Heart right ventricle (tissue), 16 donors: ENCODE measurements around the gene NDUFB8. TPM values are rescaled to one million over a fixed set of nuclear protein-coding genes. Genes with fewer than 3 reads are reported as not detected.

Source experiments
- ATAC-seq, 8 donors: fragments of 200-7000 bp; cut with Tn5 transposase; one replicate each; pipeline ENCODE4 v1.9.1; 2020; ENCODE audit warnings: mild to moderate bottlenecking in 8 of 8, moderate library complexity in 8 of 8, moderate number of reproducible peaks in 1 of 8
- DNase-seq, 2 donors: peaks; one replicate each; pipeline ENCODE4 v3.0.0-alpha.2; 2020
- H3K27ac ChIP-seq, 10 donors: fragments of 200-600 bp; sonication (generic) in 2 of 10; one replicate each; pipeline versions ENCODE4 v1.5.0 to v1.8.0; 2020 to 2022; ENCODE audit warnings: mild to moderate bottlenecking in 3 of 10
- H3K27me3 ChIP-seq, 7 donors: fragments of 200-600 bp; one replicate each; pipeline ENCODE4 v1.8.0; 2021 to 2022; ENCODE audit warnings: mild to moderate bottlenecking in 2 of 7
- H3K36me3 ChIP-seq, 9 donors: fragments of 200-600 bp; sonication (generic) in 1 of 9; one replicate each; pipeline versions ENCODE4 v1.5.0 to v1.8.0; 2020 to 2022; ENCODE audit warnings: mild to moderate bottlenecking in 2 of 9
- H3K4me1 ChIP-seq, 9 donors: fragments of 200-600 bp; sonication (generic) in 1 of 9; one replicate each; pipeline versions ENCODE4 v1.5.0 to v1.8.0; 2020 to 2022; ENCODE audit warnings: mild to moderate bottlenecking in 4 of 9
- H3K4me3 ChIP-seq, 10 donors: fragments of 200-600 bp; sonication (generic) in 2 of 10; one replicate each; pipeline versions ENCODE4 v1.5.0 to v1.8.0; 2020 to 2022; ENCODE audit warnings: mild to moderate bottlenecking in 7 of 10, moderate library complexity in 2 of 10
- H3K9me3 ChIP-seq, 11 donors: fragments of 200-600 bp in 10 of 11; sonication (generic) in 2 of 11; one replicate each; pipeline versions ENCODE4 v1.5.0 to v1.8.0; 2013 to 2022; ENCODE audit warnings: mild to moderate bottlenecking in 2 of 11, control low read depth in 1 of 11, moderate library complexity in 1 of 11
- WGBS, 2 donors: extraction: QIAGEN DNeasy Blood & Tissue Kit; methylation state at CpG; one replicate each; pipeline ENCODE4 v1.1.7; 2013; ENCODE audit warnings: inconsistent platforms in 1 of 2; 5-methylcytosine and 5-hydroxymethylcytosine counted together
- intact Hi-C, 10 donors: fragments of 100-400 bp; cut with DNase I; formaldehyde crosslinking; loops; one replicate each; pipeline versions ENCODE4 v1.11.1 to v1.14.2; 2022
- polyA plus RNA-seq, 2 donors: library from polyadenylated mRNA; stranded (reverse); fragments of 200-250 nt; gene quantifications; one replicate each; pipeline ENCODE4 v1.2.3, GENCODE V29; 2013
- total RNA-seq, 10 donors: library from RNA; stranded (reverse); fragmentation: NEBNext Ultra II Directional in 3 of 10; extraction: Animal tissue kit (Norgen Biotek cat#: 25700) in 3 of 10; gene quantifications; one replicate each; pipeline versions ENCODE4 v1.2.1 to v1.2.4, GENCODE V29; 2021 to 2023
- TF ChIP-seq, protein P1 (sequence below), 9 donors: fragments of 200-600 bp; sonication (generic) in 2 of 9; IDR thresholded peaks; one replicate each; pipeline versions ENCODE4 v1.5.0 to v1.8.0; 2021 to 2022; ENCODE audit warnings: antibody characterized with exemption in 9 of 9, mild to moderate bottlenecking in 5 of 9, moderate library complexity in 1 of 9
- donor health status: Arrhythmogenic right ventricular cardiomyopathy.
- donor health status: ischemic (EF 13 %, LVEDD 7.1; RV severe dilation, severe dysfunction).
- donor health status: healthy with polysubstance abuse.
- donor health status: DM: no; HTN: yes; CAD: no.
- donor health status: DM: no; HTN: no; CAD: no.
- donor health status: ischemic (EF 25% LVEDD 6.9; RV normal size, moderate dysfunction).
- donor health status: ischemic (EF 25% LVEDD 5.7; RV mildly dilated, moderate dysfunction).
- donor health status: healthy.
- donor health status: DM: yes; HTN: yes; CAD: no.
- donor health status: Ischemic cardiomyopathy.
- donor health status: ischemic (EF 35%, LVEDD 5.7; RV mildly dilated, moderate dysfunction).
- donor health status: nonischemic (EF 11% LVEDD 7.7; RV severe dilation, severe dysfunction).
- donor health status: DM: yes; HTN: yes; CAD: no.
- donor health status: PGD.
- donor health status: ischemic (EF 29% LVEDD 5.4; RV normal size, mild dysfunction).
- donor health status: nonischemic (EF 23%, LVEDD 6.1; RV moderate dilation, normal function).

NDUFB8 gene
- total and polyA plus RNA-seq, 12 donors = 321 to 915 (median 435) TPM

DNA sequence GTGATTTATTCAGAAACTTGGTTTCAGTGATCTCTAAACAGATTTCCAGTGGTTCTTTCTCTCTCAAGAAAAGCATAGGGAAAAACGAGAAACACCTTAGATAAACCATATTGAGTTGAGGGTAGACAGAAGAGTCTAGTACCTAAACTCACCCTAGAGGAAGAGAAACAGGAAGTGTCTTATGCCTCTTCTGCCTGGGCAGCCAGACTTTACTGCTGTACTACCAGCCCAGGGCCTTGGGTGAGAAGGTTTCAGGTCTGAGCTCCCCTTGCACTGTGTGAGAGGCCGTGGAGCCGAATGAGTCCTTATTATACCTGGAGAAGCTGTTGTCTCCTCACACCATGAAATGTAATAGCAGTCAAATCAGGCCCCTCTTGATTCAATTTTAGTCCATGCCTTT, 24.3 kb upstream of the NDUFB8 start:
- Histone ChIP-seq H3K4me3 (no peak overlapping the region), H3K9me3 (no peaks in the 10 kb centered on the region), H3K4me1 (no peaks in the 10 kb centered on the region), H3K27ac (no peak overlapping the region), H3K36me3 (peaks cover 0 to 83% (median 0%) of the 10 kb centered on the region in 9 donors), H3K27me3 (no peaks in the 10 kb centered on the region)
- 96 to 99% methylated on average over 3 of the region's 3 CpGs for WGBS, 2 donors
- ATAC-seq = no peak
- TF ChIP-seq, protein P1, sequence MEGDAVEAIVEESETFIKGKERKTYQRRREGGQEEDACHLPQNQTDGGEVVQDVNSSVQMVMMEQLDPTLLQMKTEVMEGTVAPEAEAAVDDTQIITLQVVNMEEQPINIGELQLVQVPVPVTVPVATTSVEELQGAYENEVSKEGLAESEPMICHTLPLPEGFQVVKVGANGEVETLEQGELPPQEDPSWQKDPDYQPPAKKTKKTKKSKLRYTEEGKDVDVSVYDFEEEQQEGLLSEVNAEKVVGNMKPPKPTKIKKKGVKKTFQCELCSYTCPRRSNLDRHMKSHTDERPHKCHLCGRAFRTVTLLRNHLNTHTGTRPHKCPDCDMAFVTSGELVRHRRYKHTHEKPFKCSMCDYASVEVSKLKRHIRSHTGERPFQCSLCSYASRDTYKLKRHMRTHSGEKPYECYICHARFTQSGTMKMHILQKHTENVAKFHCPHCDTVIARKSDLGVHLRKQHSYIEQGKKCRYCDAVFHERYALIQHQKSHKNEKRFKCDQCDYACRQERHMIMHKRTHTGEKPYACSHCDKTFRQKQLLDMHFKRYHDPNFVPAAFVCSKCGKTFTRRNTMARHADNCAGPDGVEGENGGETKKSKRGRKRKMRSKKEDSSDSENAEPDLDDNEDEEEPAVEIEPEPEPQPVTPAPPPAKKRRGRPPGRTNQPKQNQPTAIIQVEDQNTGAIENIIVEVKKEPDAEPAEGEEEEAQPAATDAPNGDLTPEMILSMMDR (IDR thresholded peaks at IDR 0.05) = no peak
- no peak for DNase-seq
- intact Hi-C loops = loop anchor here in 1 of 10 donors (10.0 kb wide), 1 partner anchor 321 kb away; no protein-coding TSS in a partner anchor

- TF ChIP-seq, protein P1 (IDR thresholded peaks at IDR 0.05) = no peak
- no peaks in the 10 kb centered on the region for H3K27me3 ChIP-seq
- DNase-seq (no peak), ATAC-seq (no peak)
- no peak overlapping the region for H3K4me3 ChIP-seq
- H3K27ac ChIP-seq = no peak overlapping the region
- 63 to 66% methylated on average over 5 of the region's 5 CpGs for WGBS, 2 donors
- H3K36me3 ChIP-seq = peaks cover 0 to 87% (median 19%) of the 10 kb centered on the region in 9 donors
- H3K4me1 ChIP-seq = no peaks in the 10 kb centered on the region
- intact Hi-C loops = loop anchor here in 1 of 10 donors (10.0 kb wide), 1 partner anchor 323 kb away; no protein-coding TSS in a partner anchor
- H3K9me3 ChIP-seq = no peaks in the 10 kb centered on the region
Measured at GRCh38 chr10:100551738-100552137, 22.1 kb upstream of the NDUFB8 start.

DNA sequence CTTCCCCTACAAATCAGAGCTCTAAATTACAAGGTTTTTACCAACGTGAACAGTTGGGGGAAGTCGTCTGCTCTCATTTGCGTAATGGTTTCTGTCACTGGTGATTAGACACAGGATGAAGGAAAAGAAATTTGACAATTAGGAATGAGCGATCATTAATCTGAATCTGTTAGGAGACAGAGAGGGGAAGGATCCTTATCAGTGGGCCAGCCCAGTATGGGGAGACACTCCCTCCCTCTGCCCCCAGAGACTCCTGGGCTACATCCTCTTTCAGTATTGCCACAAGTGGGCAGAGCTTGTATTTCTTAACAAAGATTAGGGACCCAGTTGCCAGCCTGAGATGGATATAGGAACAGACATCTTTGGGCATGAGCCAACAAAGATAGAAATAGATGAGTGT, 21.5 kb upstream of the NDUFB8 start:
- DNase-seq (no peak), ATAC-seq (peak in 1 of 8 donors; percentile 21)
- Histone ChIP-seq H3K4me3 (no peak overlapping the region), H3K9me3 (no peaks in the 10 kb centered on the region), H3K27ac (no peak overlapping the region), H3K36me3 (peaks cover 0 to 87% (median 23%) of the 10 kb centered on the region in 9 donors), H3K4me1 (no peaks in the 10 kb centered on the region), H3K27me3 (no peaks in the 10 kb centered on the region)
- TF ChIP-seq, protein P1 (IDR thresholded peaks at IDR 0.05) = no peak
- intact Hi-C loops = loop anchor here in 1 of 10 donors (10.0 kb wide), 1 partner anchor 324 kb away; no protein-coding TSS in a partner anchor
- WGBS, 2 donors = 73 to 77% methylated on average over 4 of the region's 4 CpGs

- Histone ChIP-seq H3K27me3 (no peaks in the 10 kb centered on the region), H3K4me3 (no peak overlapping the region), H3K4me1 (no peaks in the 10 kb centered on the region), H3K9me3 (no peaks in the 10 kb centered on the region), H3K36me3 (peaks cover 0 to 100% (median 67%) of the 10 kb centered on the region in 9 donors), H3K27ac (no peak overlapping the region)
- DNase-seq = no peak
- TF ChIP-seq, protein P1 (IDR thresholded peaks at IDR 0.05) = no peak
- ATAC-seq = no peak
- intact Hi-C loops = no loop called here
- 90 to 91% methylated on average over 5 of the region's 5 CpGs for WGBS, 2 donors
Measured at GRCh38 chr10:100544950-100545349, 15.3 kb upstream of the NDUFB8 start.
